Measurements from ENCODE around the gene MLPH.

DNA sequence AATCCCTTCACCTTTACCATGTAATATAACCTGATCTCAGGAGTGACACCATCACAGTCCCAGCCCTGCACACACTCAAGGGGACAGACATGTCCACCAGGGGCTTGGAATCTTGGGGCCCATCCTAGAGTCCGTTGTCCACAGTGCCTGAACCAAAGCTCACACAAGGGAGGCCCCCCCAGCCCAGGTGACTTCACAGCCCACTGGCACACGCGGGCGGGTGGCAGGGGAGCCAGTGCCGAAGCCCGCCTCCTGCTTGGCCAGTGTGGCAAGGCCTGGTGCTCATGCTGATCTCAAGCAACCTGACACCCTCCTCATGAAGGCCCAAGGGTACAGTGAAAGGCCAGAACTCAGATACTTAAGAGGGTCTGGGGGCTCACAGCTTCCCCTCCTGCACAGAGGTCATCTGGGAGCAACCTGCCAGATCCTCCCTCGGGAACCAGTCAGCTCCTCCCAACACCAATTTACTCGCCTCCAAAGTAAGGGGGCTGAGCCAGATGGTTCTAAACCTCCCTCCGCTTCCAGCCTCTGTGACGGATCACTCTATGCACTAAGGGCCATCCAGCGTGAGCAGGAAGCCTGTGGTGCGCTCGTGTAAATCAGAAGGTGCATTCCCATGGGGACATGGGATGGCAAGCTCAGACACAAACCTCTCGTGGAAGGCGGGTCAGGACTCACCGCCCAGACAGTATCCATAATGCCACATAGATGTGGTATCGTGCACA, 106.7 kb downstream of the MLPH start:
- TF ChIP-seq, protein P1, sequence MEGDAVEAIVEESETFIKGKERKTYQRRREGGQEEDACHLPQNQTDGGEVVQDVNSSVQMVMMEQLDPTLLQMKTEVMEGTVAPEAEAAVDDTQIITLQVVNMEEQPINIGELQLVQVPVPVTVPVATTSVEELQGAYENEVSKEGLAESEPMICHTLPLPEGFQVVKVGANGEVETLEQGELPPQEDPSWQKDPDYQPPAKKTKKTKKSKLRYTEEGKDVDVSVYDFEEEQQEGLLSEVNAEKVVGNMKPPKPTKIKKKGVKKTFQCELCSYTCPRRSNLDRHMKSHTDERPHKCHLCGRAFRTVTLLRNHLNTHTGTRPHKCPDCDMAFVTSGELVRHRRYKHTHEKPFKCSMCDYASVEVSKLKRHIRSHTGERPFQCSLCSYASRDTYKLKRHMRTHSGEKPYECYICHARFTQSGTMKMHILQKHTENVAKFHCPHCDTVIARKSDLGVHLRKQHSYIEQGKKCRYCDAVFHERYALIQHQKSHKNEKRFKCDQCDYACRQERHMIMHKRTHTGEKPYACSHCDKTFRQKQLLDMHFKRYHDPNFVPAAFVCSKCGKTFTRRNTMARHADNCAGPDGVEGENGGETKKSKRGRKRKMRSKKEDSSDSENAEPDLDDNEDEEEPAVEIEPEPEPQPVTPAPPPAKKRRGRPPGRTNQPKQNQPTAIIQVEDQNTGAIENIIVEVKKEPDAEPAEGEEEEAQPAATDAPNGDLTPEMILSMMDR (IDR thresholded peaks at IDR 0.05): no peak
- no peak for TF ChIP-seq POLR2A (IDR thresholded peaks at IDR 0.05)
